Right forelimb (tissue), 1 donor: Measurements from ENCODE around the gene KCNQ5.

Experiments used
- DNase-seq: peaks from one replicate; pipeline ENCODE4 v3.0.0-alpha.2; 2018

KCNQ5 gene

DNA sequence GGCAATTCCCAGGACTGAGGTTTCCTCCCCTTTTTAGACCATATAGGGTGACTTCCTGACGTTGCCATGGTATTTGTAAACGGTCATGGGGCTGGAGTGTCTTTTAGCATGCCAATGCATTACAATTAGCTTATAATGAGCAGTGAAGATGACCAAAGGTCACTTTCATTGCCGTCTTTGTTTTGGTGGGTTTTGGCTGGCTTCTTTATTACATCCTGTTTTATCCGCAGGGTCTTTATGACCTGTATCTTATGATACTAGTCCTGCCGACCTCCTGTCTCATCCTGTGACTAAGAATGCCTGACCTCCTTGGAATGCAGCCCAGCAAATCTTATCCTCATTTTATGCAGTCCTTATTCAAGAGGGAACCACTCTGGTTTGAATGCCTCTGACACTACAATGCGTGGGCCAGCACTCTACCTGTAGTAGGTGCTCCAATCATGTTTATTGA lies 190.1 kb downstream of the KCNQ5 start:
- DNase-seq = no peak

DNA sequence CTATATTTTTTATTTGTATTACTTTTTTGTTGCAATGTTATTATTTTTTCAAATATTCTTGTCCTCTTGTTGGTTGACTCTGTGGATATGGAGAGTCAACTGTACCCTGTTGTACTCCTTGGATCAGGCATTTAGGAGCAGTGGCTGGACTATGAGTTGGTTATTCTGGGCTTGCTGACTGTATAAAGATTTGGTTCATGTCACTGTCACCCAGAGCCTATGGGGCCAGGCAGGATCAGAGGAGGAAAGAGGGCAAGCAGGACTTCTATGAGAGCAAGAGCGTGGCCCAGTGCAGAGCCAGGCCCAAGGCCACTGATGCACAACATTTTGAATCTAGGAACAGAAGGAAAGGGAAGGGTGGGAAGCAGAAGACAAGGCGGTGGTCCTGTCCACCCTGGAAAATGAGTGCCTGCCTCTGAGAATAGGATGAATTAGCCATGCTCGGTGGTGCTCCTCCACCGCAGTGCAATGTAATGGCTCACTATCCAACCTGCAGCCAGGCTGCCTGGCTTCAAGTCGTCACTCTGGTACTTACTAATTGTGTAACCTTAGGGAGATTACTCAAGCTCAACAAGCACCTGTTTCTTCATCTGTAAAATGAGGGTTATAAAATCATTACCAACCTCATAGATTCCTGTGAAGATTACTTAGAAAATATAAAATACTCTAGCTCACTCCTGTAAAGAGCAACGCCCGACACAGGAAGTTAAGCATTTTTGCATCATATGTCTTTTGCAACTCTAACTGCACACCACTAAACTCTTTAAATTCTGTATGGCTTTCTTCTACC lies 192.1 kb downstream of the KCNQ5 start:
- no peak for DNase-seq

DNA sequence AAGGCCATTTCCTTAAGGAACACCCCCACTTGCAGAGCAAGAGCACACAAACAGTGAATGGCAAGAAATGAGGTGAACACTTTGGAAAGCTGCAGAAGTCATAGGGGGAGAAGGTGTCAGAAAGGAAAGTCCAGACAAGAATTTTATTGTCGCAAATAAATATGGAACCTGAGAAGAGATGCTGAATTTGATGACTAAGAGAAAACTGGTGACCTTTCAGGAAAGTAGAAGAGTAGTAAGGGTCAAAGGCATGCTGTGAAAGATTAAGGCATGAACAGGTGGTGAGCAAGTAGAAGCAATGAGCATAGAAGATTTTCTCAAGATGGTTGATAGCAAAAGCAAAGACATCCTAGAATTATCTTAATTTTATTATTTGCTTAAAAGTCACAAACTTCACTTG lies 194.2 kb downstream of the KCNQ5 start:
- DNase-seq = no peak

DNA sequence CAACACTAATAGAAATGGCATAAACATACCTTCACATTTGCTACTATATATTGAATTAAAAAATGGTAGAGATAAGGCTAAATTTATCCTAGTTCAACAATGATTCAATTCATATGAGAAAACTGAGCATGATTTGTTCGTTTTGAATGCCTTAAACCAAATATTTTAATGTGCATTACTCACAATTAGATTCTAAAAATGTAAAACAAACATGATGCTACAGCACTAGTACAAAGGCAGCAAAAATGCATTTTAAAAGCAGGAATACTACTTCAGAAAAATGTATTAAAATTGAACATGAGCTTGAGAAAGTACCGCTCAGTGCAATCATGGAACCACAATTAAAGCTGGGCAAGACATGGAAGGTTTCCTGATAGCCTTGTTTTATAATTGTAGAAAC lies 195.3 kb downstream of the KCNQ5 start:
- DNase-seq = no peak

DNA sequence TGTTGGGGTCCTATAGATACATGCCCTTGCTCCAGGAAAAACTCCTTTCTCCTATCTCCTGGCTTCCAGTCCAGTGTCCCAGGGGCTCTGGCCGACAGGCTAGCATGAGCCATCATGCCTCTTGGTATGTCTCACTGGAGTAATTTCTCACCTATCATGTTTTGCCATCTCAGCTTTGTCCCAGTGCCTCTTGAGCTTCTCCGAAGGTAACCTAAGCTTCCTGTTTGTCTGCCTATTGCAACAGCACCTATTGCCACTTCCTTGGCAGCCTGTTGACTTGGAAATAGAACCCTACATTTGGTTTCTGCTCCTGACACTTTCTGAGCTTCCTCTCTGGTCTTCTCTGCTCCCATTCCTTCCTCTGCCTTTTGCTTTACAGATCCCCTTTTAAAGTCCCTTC lies 197.7 kb downstream of the KCNQ5 start:
- DNase-seq = no peak

DNA sequence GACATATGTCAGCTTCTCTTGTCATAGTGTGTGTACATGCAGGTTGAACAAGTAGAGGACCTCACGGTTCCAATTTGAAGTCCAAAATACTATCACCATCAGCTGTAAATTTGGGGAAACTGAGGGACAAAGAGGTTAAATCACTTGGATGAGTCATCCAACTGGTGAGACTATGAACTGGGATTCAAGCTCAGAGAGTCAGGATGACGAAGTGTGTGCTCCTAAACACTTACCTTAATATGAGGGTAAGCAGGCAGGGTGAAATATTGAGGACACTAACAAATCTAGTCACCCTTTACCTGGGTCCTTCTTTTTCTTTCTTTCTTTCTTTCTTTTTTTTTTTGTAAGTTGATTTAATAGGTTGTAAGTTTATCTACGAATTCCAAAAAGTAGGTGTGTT lies 198.3 kb downstream of the KCNQ5 start:
- DNase-seq = no peak

DNA sequence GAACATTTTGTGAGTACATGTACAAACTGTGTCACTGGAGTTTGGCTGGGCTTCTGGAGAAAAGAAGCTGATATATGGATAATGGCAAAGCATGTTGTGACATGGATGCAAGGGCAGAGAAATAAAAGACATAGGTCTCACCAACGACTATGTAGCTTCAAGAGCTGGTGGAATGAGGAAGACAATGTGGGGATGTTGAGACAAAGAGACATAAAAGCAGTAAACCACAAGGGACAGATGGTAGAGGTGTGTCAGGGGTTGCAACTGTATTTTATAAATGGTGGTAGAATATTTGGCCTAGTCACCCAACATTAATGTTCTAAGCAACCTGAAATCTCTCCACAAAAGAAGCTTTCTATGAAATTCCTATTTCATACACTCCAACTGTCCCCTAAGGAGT lies 199.0 kb downstream of the KCNQ5 start:
- no peak for DNase-seq

DNA sequence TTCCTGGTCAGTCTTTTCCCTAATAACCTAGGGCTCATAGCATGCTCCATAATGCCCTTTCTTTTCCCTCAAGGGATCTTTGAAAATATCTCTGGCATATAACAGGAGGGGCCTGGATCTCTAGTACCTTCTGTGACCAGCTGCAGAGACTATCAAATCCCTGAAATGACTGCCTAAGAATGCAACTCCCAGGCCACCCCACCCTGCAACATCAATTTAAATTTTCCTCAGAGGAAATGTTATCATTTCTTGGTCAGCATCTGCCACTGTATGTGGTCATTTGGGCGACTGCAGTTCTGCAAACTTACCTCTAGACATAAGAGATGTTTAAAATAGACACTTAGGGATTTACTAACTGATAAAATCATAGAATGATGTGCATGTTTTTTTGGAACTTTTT lies 200.2 kb downstream of the KCNQ5 start:
- no peak for DNase-seq

DNA sequence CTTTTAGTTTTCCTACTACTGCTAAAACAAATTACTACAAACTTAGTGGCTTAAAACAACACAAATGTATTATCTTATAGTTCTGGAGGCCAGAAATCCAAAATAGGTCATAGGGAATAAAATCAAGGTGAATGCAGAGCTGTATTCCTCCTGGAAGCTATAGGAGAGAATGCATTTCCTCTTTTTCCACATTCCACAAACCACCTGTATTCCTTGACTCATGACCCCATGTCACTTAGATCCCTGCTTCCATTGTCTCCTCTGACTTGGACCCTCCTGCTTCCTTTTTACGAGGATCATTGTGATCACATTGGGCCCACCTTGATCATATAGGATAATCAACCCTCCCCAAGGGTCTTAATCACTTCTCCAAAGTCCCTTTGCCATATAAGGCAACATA lies 200.8 kb downstream of the KCNQ5 start:
- DNase-seq = no peak

DNA sequence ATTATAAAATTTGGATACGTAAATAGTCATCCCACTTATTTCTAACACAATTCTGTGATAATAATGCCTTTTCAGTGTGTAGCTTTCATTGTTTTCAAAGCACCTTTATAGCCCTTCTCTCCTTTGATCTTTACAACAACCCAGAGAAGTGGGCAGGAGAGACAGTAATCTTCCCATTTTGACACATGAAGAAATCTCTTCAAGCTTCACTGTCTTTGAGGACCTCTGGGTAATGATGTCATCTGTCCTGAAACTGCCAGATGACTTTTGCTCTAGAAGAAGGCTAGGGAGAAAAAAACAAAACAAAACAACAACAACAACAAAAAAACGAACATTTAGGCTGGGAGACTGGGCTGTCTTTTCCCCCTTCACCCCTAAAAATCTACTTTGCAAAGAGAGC lies 203.0 kb downstream of the KCNQ5 start:
- no peak for DNase-seq

DNA sequence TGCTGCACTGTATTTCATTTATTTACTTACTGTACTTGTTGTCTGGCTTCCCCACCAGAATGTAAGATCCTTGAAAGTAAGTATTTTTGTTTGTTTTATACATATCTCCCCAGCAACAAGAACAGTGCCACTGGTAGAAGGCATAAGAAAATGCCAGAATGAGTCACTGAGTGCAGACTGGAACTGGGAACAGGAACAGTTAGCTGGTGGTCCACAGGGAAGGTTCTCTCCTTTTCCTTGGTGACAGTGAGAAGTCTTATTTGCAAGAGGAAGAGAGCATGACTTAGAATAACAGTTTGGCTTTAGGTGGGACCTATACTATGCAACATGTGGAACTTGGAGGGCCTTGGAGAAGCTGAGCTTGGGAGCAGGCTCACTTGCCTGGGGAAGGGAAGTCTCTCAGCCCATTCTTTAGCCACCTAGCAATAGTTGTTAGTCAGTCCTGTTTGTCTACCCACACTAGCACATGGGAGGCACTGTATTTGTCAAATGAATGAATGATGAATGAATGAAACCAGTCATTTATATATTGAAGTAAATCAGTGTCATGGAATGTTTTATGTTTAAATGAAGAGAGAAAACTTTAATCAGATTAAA lies 203.5 kb downstream of the KCNQ5 start:
- DNase-seq = no peak

DNA sequence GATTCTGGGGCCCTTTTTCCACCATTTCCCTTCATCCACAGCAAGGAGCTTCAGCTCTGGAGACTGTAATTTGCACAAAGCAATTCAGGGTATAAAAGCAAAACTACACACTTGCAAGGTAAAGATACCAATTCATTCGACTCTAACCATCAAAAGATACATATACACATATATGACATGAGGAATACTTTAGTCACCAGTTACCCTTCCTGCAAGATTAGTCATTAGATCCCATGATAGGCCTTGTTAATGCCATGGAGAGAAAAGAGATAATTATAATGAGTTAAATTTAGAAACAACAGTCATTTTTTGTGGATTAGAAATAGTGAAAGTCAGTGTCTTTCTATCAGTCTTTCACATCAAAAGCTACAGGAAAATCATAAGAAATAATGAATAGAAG lies 204.2 kb downstream of the KCNQ5 start:
- no peak for DNase-seq

DNA sequence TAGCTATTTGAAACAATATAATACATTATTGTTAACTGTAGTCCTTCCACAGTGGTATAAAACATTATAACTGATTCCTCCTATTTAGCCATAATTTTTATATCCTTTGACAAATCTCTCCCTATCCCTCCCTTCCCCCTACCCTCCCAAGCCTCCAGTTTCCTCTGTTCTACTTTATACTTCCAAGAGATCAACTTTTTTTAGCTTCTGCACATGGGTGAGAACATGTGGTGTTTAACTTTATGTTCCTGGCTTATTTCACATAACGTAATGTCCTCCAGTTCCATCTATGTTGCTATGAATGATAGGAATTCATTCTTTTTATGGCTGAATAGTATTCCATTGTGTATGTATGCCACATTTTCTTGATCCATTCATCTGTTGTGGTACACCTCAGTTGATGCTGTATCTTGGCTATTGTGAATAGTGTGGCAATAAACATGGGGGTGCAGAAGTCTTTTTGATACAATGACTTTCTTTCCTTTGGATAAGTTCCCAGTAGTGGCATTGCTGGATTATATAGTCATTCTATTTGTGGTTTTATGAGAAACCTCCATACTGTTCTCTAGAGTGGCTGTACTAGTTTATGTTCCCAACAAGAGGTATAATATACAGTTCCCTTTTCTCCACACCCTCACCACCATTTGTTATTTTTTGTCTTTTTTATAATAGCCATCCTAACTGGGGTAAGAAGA lies 205.0 kb downstream of the KCNQ5 start:
- DNase-seq = no peak

DNA sequence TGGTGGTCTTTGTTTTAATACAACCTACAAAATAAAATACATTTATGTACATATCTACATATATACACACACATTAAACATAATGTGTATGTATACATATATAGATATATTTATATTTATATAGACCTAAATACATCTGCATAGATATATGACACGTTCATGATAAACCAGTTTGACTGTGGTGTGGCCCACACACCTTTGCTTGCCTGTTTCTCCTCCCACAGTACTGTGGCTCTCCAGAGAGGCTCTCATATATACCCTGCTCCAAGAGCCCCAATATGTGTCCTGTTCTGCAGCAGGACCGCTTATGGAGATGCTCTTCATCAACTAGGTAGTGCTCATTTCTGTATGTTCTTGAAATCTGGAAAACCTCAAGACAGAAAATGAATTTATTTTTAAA lies 207.0 kb downstream of the KCNQ5 start:
- no peak for DNase-seq

DNA sequence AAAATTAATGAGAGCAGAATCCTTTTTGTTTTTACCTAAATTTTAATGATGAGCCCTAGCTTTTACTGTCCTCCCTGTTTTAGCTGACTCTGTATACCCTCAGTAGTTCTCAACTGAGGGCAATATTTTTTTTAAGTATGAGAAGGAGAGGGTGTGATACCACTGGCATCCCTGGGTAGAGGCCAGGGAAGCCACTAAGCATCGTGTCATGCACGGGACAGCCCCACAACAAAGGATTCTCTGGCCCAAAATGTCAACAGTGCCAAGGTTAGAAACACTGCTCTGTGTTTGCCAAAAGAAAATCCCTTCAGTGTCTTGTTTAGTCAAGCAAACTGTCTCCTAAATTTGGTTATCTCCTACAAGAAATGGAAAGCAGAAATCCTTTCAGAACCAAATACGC lies 210.4 kb downstream of the KCNQ5 start:
- DNase-seq = no peak

DNA sequence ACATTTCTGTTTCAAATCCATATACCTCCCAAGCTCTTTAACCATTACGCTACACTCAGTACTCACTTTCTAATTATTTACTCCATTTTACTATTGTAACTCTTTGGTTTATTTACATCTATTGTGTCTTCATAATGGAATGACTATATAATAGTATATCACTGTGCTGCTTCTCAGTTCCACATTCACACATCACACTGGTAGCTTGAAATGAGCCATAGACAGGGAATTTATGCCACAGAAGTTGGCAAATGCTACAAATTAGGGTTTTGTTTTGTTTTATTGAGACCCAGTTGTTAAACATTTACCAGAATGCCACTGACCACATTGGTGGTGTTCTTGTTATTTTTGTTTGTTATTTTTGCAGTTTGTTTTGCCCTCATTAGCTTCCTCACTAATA lies 213.9 kb downstream of the KCNQ5 start:
- no peak for DNase-seq

DNA sequence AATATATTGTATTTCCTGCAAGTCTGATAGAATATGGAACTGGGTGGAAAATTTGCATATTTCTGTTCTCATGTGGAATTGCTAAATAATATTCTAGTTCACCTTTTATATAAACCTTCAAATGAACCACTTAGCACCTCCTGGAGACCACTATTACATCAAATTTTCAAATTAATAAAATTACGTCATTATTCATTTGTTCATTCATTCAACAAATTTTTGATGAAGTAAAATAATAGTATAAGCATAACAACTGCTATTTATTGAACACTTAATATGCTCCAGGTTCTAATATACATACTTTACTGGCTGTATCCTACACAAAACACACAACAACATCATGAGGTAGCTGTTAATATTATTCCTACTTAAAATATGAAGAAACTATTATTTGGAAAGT lies 215.1 kb downstream of the KCNQ5 start:
- no peak for DNase-seq

DNA sequence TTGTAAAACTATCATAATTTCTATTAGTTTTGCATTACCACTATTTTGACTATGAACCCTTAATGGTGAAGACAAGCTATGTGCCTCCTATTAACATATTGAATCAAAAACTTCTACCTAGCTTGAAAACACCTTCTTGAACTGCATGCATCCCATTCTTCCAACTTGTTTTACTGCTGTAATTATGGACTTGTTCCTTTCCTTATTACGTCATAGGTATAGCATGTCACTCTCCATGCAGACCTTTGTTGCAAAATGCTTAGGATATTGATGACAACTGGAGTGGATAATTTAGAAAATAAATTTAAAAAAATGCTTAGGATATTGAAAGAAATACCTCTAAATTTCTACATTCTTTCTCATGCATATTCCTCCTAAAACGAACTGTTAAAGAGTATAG lies 219.3 kb downstream of the KCNQ5 start:
- no peak for DNase-seq

DNA sequence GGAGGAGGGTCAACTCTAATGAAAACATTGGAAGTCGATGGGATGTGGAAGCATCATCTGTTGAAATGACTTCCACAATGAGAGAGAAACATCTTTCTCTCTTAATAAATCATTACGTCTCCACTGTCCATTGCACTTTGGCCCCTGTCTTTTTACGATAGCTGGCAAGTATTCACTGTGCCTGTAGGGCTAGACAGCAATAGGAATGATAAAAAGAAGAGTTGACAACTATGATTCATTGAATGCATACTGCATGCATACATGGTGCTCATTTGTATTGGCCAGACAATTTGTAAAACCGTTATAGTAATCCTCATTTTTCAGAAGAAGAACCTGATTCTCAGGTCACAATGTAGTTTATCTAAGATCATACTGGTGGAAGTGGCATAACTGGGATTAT lies 220.3 kb downstream of the KCNQ5 start:
- no peak for DNase-seq

DNA sequence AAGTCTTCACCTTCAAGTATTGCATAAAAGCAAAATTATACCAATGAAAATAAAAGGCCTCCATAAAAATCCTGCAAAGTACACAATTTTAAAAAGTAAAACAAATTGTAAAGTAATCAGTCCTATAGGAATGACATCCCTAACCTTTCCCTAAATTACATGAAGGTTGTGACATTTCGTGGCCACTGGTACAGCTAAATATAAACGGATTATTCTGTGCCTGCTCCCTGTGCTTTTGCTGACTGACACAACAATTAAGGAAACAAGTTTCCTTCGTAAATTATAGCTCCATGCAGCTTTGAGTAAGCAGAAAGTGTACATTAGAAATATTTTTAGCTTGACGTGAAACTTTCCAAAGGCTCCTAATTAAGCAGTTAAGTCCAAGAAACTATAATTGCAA lies 222.8 kb downstream of the KCNQ5 start:
- no peak for DNase-seq

DNA sequence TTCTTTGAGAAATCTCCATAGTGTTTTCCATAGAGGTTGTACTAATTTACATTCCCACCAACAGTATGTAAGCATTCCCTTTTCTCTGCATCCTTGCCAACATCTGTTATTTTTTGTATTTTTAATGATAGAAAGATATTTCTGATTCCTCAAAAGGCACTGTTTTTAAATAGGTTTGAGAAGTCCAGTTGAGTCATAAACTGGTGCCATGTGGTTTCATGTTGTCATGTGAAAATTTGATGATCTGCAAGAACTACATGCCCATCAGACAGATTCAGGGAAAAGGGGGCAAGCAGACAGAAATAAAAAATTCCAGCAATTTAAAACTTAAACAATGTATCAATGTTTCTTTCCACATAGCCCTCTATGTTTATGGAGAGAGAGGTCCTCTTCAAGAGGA lies 227.5 kb downstream of the KCNQ5 start:
- DNase-seq = no peak

DNA sequence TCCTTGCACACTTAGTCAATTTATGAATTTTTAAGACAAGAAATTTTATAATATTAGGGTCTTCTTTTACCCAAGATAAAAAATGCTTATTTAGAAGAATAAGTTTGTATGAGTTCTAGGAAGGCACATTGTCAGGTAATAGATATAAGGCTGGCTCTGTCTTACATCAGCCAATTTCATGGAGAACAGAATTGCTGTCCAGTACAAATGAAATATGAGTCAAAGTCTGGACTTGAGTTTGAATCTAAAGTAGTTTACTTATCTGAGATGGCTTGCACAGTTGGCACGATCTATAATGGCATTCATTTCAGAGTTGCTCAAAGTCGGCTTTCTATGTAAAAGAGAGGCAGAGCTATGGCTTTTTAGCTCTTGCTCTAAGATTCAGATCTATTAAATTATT lies 228.2 kb downstream of the KCNQ5 start:
- no peak for DNase-seq

DNA sequence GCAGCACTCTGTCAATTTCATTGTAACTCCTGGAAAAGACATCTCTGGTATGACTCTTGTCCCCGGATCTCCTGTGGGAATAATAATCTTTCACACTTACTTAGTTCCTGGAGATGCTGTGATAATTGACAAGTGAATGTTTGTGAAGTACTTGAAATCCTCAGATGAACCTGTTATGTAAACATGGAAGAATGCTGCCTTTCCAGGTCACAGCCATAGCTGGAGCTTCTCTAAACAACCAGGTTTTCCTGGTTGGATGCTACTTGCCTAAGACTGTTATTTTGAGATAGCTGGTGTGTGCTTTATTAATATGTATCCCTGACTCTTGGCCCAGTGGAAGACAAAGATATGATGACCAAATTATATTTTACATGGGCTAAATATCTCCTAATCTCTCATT lies 228.6 kb downstream of the KCNQ5 start:
- no peak for DNase-seq

DNA sequence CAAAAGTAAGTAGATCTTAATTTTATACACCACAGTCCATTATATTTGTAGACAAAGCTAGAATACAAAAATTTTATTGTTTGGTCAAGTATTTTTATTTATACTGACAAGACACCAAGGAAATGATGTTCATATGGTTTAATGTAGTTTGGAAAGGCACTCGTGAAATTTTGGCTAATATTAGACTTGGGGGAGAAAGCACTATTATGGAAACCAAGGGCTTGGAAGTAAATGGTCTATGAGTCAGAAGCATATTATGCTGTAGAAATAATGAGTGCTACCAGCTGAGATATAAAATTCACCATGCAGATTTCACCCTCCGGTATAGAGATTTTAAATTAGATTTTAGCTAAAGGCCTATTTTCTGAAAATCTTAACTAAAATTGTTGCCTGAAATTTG lies 233.6 kb downstream of the KCNQ5 start:
- DNase-seq = no peak
